ENCODE measurements around the gene PHAX.
"Not testable (repeated sequence)": the region's sequence is repeated elsewhere in the genome, so short reads cannot be mapped to it uniquely, and the experiment has no call there.

The PHAX gene

DNA sequence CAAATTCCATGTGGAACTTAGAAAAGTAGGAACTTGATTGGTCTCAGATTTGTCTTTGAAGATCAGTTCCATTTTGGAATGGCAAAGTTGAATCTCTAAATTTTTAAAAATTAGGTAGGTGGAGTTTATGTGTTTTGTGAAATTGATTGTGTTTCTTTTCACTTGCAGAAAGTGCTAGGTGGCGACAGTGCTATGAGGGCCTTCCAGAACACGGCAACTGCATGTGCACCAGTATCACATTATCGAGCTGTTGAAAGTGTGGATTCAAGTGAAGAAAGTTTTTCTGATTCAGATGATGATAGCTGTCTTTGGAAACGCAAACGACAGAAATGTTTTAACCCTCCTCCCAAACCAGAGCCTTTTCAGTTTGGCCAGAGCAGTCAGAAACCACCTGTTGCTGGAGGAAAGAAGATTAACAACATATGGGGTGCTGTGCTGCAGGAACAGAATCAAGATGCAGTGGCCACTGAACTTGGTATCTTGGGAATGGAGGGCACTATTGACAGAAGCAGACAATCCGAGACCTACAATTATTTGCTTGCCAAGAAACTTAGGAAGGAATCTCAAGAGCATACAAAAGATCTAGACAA lies 2.8 kb downstream of the PHAX start:
- DNase-seq (ENCODE audit: low read depth in 2 of 2) = no peak

- DNase-seq (ENCODE audit: low read depth in 2 of 2) = no peak
These were observed 4.8 kb downstream of the PHAX start for GRCh38 chr5:126605525-126605924.

- DNase-seq (ENCODE audit: low read depth in 2 of 2) = no peak
These were observed 9.4 kb downstream of the PHAX start for GRCh38 chr5:126610160-126610559.

GRCh38 chr5:126610616-126611015 lies 9.9 kb downstream of the PHAX start:
- no peak for DNase-seq (ENCODE audit: low read depth in 2 of 2)

DNA sequence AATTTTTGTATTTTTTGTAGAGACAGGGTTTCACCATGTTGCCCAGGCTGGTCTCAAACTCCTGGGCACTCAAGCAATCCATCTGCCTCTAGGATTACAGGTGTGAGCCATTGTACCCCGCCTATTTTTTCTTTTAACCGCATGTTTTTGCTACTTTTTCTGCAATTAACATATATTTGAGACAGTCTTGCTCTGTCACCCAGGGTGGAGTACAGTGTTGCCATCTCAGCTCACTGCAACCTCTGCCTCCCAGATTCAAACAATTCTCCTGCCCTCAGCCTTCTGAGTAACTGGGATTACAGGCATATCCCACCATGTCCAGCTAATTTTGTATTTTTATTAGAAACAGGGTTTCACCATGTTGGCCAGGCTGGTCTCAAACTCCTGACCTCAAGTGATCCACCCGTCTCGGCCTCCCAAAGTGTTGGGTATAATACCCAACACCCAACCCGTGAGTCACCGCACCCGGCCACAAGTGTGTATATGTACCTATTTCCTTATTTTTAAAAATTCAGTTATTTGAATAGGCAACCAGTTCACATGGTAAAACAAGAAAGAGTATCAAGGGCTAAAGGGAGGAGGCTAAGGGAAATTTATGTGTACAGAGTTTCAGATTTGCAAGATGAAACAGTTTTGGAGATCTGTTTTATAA lies 13.3 kb downstream of the PHAX start:
- DNase-seq (ENCODE audit: low read depth in 2 of 2) = no peak

GRCh38 chr5:126615286-126615685 lies 14.5 kb downstream of the PHAX start:
- no peak for DNase-seq (ENCODE audit: low read depth in 2 of 2)

DNA sequence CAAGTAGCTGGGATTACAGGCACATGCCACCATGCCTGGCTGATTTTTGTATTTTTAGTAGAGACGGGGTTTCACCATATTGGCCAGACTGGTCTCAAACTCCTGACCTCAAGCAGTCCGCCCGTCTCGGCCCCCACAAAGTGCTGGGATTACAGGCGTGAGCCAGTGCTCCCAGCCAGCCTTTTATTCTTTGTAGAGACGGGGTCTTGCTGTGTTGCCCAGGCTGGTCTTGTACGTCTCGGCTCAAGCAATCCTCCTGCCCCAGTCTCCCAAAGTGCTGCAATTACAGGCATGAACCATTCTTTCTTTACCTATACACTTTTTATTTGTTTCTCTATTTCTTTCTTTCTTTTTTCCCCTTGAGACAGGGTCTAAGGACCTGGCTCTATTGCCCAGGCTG lies 16.9 kb downstream of the PHAX start:
- not testable (repeated sequence) for DNase-seq (ENCODE audit: low read depth in 2 of 2)

DNA sequence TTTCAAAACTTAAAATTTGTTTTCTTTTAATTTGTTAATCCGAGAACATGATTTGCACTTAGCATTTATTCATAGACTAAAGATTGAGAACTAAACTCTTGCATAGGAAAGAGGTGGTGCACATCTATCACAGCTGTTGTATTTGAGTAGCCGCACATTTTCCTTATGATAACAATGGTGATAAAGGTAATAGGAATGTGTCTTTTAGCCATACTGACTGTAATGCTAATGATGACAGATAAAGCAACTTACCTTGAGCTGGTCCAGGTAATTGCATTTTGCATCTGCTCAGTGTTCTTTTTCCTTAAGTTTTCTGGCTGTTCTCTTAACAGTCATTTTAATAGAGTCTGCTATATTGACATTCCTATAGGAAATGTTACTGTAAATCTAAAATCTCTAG lies 19.0 kb downstream of the PHAX start:
- DNase-seq (ENCODE audit: low read depth in 2 of 2) = no peak

- DNase-seq (ENCODE audit: low read depth in 2 of 2) = no peak
These were observed 23.8 kb downstream of the PHAX start for GRCh38 chr5:126624534-126624933.

DNA sequence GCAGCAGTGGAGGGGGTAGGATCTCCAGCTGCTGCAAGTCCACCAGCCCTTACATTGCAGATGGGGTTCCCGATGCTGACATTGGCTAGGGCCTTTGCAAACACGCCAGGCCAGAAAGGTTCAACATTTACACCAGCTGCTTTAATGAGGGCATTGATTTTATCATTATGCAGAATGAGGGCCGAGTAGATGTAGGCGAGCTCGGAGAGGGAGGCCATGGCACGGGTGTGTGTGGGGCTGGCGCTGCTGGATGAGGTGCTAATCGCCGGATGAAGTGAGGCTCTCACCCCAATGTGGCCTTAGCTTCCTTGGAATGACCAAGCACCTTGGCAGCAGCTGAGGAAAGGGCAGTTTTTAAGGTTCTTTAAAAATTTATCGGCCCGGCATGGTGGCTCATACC lies 27.4 kb downstream of the PHAX start:
- DNase-seq (ENCODE audit: low read depth in 2 of 2) = no peak

DNA sequence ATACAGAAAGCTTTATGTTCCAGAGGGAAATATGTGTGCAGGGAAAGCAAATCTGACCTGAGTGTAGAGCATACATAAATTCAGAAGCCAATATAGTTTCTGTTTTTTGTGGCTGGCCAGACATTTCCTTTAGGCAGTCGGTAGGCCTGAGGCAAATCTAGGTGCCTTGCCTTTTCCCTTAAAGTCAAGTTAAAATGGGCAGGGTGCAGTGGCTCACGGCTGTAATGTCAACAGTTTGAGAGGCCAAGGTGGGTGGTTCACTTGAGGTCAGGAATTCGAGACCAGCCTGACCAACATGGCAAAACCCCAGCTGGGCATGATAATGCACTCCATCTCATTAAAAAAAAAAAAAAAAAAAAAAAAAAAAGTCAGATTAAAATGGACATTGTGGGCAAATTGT lies 31.2 kb downstream of the PHAX start:
- no peak for DNase-seq (ENCODE audit: low read depth in 2 of 2)

DNA sequence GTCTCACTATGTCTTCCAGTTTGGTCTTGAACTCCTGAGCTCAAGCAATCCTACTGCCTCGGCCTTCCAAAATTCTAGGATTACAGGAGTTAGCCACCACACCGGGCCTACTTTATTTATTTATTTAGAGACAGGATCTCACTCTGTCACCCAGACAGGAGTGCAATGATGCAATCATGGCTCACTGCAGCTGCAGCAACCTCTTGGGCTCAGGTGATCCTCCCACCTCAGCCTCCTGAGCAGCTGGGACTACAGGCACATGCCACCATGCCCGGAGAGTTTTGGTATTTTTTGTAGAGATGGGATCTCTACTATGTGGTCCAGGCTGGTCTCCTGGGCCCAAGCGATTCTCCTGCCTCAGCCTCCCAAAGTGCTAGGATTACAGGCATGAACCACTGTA lies 32.8 kb downstream of the PHAX start:
- no peak for DNase-seq (ENCODE audit: low read depth in 2 of 2)

GRCh38 chr5:126635585-126635984 lies 34.8 kb downstream of the PHAX start:
- no peak for DNase-seq (ENCODE audit: low read depth in 2 of 2)

- DNase-seq (ENCODE audit: low read depth in 2 of 2) = no peak
These were observed 36.2 kb downstream of the PHAX start for GRCh38 chr5:126636956-126637355.

DNA sequence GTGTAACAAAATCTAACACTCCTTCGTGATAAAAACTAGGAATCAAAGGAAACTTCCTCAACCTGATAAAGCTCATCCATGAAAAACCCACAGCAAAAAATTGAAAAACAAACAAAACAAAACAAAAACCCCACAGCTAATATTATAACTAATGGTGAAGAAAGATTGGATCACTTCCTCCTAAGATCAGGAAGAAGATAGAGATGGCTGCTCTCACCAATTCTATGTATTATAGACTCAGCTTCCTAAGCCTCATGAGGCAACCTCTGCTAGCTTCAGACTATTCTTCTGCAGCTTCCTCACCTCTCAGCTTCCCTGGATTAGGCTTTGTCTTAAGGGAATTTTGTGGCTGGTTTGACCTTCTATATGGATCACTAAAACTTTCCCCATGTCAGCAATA lies 40.1 kb downstream of the PHAX start:
- DNase-seq (ENCODE audit: low read depth in 2 of 2) = no peak

- no peak for DNase-seq (ENCODE audit: low read depth in 2 of 2)
These were observed 40.6 kb downstream of the PHAX start for GRCh38 chr5:126641387-126641786.

DNA sequence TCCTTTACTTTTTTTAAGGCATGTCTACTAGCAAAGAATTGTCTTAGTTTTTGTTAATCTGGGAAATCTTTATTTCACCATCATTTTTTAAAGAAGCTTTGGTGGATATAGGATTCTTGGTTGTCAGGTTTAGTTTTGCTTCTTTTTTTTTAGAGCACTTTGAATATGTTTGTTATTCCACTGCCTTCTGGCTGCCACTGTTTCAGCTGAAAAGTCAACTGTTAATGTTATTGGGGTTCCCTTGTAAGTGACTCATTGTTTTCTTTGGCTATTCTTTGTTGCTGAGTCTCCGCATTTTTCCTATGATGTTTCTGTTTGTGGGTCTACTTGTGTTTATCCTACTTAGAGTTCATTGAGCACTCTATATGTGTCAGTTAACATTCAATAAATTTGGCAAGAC lies 44.4 kb downstream of the PHAX start:
- no peak for DNase-seq (ENCODE audit: low read depth in 2 of 2)

DNA sequence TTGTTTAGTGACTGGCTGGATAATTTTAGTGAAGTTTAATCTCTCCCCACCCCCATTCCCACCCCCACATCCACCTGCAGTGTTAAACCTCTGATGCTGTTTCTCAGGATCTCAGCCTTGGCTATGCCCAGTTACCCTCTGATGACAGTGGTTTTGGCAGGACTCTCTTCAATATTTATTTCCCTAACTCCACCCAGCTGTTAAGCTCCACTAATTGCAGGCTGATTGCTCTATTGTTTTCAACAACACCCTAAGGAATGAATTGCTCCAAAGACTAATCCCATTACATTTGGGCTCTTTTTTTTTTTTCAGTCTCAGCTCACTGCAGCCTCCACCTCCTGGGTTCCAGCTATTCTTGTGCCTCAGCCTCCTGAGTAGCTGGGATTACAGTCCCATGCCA lies 46.3 kb downstream of the PHAX start:
- no peak for DNase-seq (ENCODE audit: low read depth in 2 of 2)

DNA sequence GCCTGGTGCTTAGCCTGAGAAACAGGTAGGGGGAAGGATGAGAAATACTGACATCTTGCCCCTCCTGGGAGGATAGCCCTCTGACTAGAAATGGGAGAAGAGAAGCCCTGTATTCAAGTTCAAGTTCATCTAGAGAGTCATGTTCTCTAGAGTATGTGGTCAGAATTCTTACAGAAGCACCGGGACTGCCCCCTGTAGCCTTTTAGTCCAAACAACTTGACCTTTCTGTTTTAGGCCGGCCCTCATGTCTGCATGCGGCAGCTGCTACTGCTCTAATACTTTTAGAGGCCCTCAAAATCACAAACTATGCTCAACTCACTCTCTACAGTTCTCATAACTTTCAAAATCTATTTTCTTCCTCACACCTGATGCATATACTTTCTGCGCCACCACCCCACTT lies 47.7 kb downstream of the PHAX start:
- no peak for DNase-seq (ENCODE audit: low read depth in 2 of 2)

DNA sequence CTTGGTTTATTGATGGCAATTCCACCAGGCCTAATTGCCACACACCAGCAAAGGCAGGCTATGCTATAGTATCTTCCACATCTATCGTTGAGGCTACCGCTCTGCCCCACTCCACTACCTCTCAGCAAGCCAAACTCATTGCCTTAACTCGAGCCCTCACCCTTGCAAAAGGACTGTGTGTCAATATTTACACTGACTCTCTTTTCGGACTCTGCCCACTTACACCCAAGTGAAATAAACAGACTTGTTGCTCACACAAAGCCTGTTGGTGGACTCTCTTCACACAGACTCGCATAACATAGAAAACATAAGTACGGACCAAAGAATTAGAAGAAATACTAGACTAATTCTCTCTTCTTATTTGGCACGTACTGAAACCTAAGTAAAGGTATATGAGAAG lies 48.3 kb downstream of the PHAX start:
- DNase-seq (ENCODE audit: low read depth in 2 of 2) = not testable (repeated sequence)

DNA sequence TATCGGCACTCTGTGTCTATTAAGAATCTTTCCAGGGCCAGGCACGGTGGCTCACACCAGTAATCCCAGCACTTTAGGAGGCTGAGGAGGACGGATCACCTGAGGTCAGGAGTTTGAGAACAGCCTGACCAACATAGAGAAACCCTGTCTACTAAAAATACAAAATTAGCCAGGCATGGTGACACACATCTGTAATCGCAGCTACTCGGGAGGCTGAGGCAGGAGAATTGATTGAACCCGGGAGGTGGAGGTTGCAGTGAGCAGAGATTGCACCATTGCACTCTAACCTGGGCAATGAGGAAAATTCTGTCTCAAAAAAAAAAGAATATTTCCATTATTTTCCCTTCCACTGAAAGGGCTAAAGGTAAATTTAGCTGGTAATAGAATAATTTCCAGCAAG lies 49.0 kb downstream of the PHAX start:
- not testable (repeated sequence) for DNase-seq (ENCODE audit: low read depth in 2 of 2)

DNA sequence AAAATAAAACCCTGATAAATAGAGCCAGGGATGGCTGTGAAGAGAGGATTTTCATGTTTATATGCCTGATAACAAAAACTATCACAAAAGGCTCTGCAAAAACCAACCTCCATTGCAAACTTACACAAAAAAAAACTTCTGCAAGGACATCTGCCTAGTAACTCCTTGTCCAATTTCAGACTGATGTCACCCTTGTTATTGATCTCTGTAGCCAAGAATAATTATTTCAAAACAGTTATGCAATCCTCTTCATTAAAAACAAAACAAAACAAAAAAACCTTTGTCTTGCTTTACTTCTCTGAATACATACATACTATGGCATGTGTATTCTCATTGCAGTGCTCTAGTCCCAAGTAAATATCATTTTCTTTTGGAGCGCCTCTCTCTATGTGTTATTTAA lies 49.7 kb downstream of the PHAX start:
- no peak for DNase-seq (ENCODE audit: low read depth in 2 of 2)

DNA sequence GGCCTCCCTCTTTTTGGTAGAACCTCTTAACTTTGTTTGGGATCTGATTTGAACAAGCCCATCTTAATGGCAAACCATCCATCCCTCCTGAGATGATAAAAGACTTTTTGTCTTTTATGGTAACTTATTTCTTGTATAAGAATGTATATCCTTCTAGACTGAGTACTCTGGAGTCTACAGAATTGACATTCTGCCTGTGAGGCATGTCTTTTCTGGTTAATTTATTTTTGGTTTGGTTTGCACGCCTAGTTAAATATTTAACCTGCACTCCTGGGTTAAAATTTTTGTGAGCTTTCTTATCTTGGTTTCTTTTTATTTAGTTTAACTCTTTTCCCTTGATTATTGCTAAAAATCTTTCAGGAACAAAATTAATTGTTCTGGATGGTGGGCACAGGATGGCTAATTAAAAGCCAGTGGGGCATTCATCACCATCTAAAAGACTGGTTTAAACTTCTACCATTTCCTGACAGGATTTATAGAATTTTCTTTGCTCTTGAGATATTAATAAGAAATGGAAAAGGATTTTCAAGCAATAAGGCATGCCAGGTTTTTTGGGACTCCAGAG lies 50.3 kb downstream of the PHAX start:
- no peak for DNase-seq (ENCODE audit: low read depth in 2 of 2)

Data from stimulated activated CD8-positive, alpha-beta memory T cell treated with anti-CD3 and anti-CD28 coated beads, Interleukin-7, amount 100 ng/mL, for 1 hour (primary cell).